A673 (cell line): ENCODE results near the gene PFKFB4. TPM values are rescaled to one million over a fixed set of nuclear protein-coding genes. Genes with fewer than 3 reads are reported as not detected.

Experiments used
- BruUV-seq: library from RNA; stranded (reverse); fragments of 400-500 nt; replicated peaks from 2 replicates; lab custom pipeline; 2021; lab: Mats Ljungman, UMichigan
- CTCF ChIA-PET: fragments of 300-600 bp; sonication (Branson Sonifier 250); formaldehyde crosslinking; loops from one replicate; lab custom pipeline; 2022; ENCODE audit warnings: antibody characterized with exemption; lab: Charles Lee
- POLR2A ChIA-PET: fragments of 300-600 bp; sonication (Branson Sonifier 250); formaldehyde crosslinking; loops from one replicate; lab custom pipeline; 2022; ENCODE audit warnings: antibody characterized with exemption; ENCODE audit not compliant: low non-redundant PET; lab: Charles Lee
- DNase-seq: peaks from one replicate; pipeline ENCODE4 v3.0.0-alpha.2; 2015; ENCODE audit warnings: low spot score
- H3K27ac ChIP-seq: fragments of 200-600 bp; sonication (generic); 2 replicates; pipeline ENCODE4 v1.5.1; 2016; ENCODE audit warnings: mixed run types, low read depth, mild to moderate bottlenecking, mixed read lengths, antibody characterized with exemption, low read length; ENCODE audit not compliant: poor library complexity, severe bottlenecking
- H3K27me3 ChIP-seq: fragments of 200-600 bp; sonication (generic); replicated peaks from 2 replicates; pipeline ENCODE4 v1.6.1; 2017; ENCODE audit warnings: mixed run types, low read depth, mild to moderate bottlenecking, mixed read lengths, antibody characterized with exemption, low read length; ENCODE audit not compliant: insufficient read depth, poor library complexity
- H3K36me3 ChIP-seq: fragments of 200-600 bp; sonication (generic); 2 replicates; pipeline ENCODE4 v1.6.1; 2016; ENCODE audit warnings: mixed run types, mild to moderate bottlenecking, mixed read lengths, antibody characterized with exemption, low read length; ENCODE audit not compliant: insufficient read depth, poor library complexity, severe bottlenecking
- H3K4me1 ChIP-seq: fragments of 200-600 bp; sonication (generic); 2 replicates; pipeline ENCODE4 v1.6.1; 2017; ENCODE audit warnings: mixed run types, mild to moderate bottlenecking, mixed read lengths, antibody characterized with exemption, low read length; ENCODE audit not compliant: insufficient read depth, poor library complexity, severe bottlenecking
- H3K4me3 ChIP-seq: fragments of 200-600 bp; sonication (generic); 2 replicates; pipeline ENCODE4 v1.5.1; 2016; ENCODE audit warnings: low read depth, mixed run types, mild to moderate bottlenecking, mixed read lengths, low read length; ENCODE audit not compliant: poor library complexity, severe bottlenecking
- H3K9me3 ChIP-seq: fragments of 200-600 bp; sonication (generic); 2 replicates; pipeline ENCODE4 v1.6.1; 2016; ENCODE audit warnings: mixed run types, low read depth, mild to moderate bottlenecking, mixed read lengths, antibody characterized with exemption, low read length; ENCODE audit not compliant: poor library complexity, severe bottlenecking
- CTCF ChIP-seq: fragments of 300-800, 200-600 bp; sonication (generic); conservative IDR thresholded peaks from 2 replicates; pipeline ENCODE4 v1.5.1; 2017; ENCODE audit warnings: low read depth, mild to moderate bottlenecking, antibody characterized with exemption, low read length, moderate library complexity, mixed read lengths
- EZH2 ChIP-seq: fragments of 200-600 bp; sonication (generic); IDR thresholded peaks from 2 replicates; pipeline ENCODE4 v1.6.1; 2017; ENCODE audit warnings: borderline replicate concordance, low read depth, mild to moderate bottlenecking, mixed read lengths, antibody characterized with exemption, low read length; ENCODE audit not compliant: poor library complexity, severe bottlenecking
- intact Hi-C: fragments of 100-400 bp; cut with micrococcal nuclease; formaldehyde crosslinking; loops from one replicate; pipeline ENCODE4 v1.10.0; 2022; ENCODE audit not compliant: unreplicated experiment
- total RNA-seq: library from RNA; stranded (reverse); gene quantifications from 2 replicates; pipeline ENCODE4 v1.2.3, GENCODE V29; 2021

Gene PFKFB4
- total RNA-seq, 1 experiment from 2014 or later: 5.0 TPM

GRCh38 chr3:48563382-48563918 lies 6.8 kb upstream of the PFKFB4 start, which contains the start of gene UCN2:
TSS of gene UCN2 (minus strand) at chr3:48563781. CDS start at chr3:48563124, 657 bp downstream.
- POLR2A ChIA-PET: no interaction called here
- Histone ChIP-seq H3K27ac (no peak within 1 kb of the TSS), H3K4me1 (peaks cover 9% of the 10 kb centered on the region), H3K9me3 (no peaks in the 10 kb centered on the region), H3K36me3 (no peaks in the 10 kb centered on the region), H3K4me3 (no peak within 1 kb of the TSS), H3K27me3 (no peaks in the 10 kb centered on the region)
- DNase-seq: peak; percentile 30
- TF ChIP-seq CTCF (no peak), EZH2 (no peak)
- CTCF ChIA-PET: no interaction called here
- BruUV-seq: no TSS peak
- intact Hi-C loops: no loop called here

- no peaks in the 10 kb centered on the region for H3K9me3 ChIP-seq
- TF ChIP-seq CTCF (no peak), EZH2 (no peak)
- H3K4me3 ChIP-seq: no peak overlapping the region
- no peak overlapping the region for H3K27ac ChIP-seq
- no peaks in the 10 kb centered on the region for H3K27me3 ChIP-seq
- intact Hi-C loops: no loop called here
- BruUV-seq: no TSS peak
- no peak for DNase-seq
- POLR2A ChIA-PET: no interaction called here
- CTCF ChIA-PET: no interaction called here
- H3K36me3 ChIP-seq: no peaks in the 10 kb centered on the region
- peaks cover 9% of the 10 kb centered on the region for H3K4me1 ChIP-seq
Measured at GRCh38 chr3:48562367-48563095, 5.9 kb upstream of the PFKFB4 start.

GRCh38 chr3:48561045-48561736 lies 4.6 kb upstream of the PFKFB4 start:
- Histone ChIP-seq H3K9me3 (no peaks in the 10 kb centered on the region), H3K27me3 (no peaks in the 10 kb centered on the region), H3K27ac (no peak overlapping the region), H3K36me3 (no peaks in the 10 kb centered on the region), H3K4me3 (no peak overlapping the region), H3K4me1 (peaks cover 9% of the 10 kb centered on the region)
- BruUV-seq: no TSS peak
- DNase-seq: no peak
- TF ChIP-seq CTCF (no peak), EZH2 (no peak)
- ChIA-PET CTCF (no interaction called here), POLR2A (no interaction called here)
- intact Hi-C loops: no loop called here
